ENCODE data around the gene MACROH2A1. TPM values are rescaled to one million over a fixed set of nuclear protein-coding genes. Genes with fewer than 3 reads are reported as not detected.
A peak's percentile ranks its signal among the peaks of the same experiment; 100 is the strongest.

MACROH2A1 gene
- polyA plus RNA-seq, 2 of the 4 experiments (the other 2 are of a cell fraction), result 158 to 172 TPM

- no peak for ATAC-seq
- ChIA-PET POLR2A (no interaction called here), CTCF (interaction anchor here (1.1 to 1.4 kb wide), 2 partner anchors 12 to 44 kb away, joined by 3 to 4 read pairs; no protein-coding TSS in a partner anchor)
- FAIRE-seq, result no peak
- TF ChIP-seq, protein P1, sequence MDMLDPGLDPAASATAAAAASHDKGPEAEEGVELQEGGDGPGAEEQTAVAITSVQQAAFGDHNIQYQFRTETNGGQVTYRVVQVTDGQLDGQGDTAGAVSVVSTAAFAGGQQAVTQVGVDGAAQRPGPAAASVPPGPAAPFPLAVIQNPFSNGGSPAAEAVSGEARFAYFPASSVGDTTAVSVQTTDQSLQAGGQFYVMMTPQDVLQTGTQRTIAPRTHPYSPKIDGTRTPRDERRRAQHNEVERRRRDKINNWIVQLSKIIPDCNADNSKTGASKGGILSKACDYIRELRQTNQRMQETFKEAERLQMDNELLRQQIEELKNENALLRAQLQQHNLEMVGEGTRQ (IDR thresholded peaks at IDR 0.05), result no peak
- TF ChIP-seq ZFP36 (IDR thresholded peaks at IDR 0.05; ENCODE audit: borderline replicate concordance, partially characterized antibody) (no peak), KDM5A (IDR thresholded peaks at IDR 0.05) (no peak), CHD4 (IDR thresholded peaks at IDR 0.05; ENCODE audit: borderline replicate concordance) (no peak), FOSL2 (IDR thresholded peaks at IDR 0.05) (no peak), FOSL2 (CRISPR knock-in tag; IDR thresholded peaks at IDR 0.05) (no peak), TFCP2L1 (CRISPR knock-in tag; IDR thresholded peaks at IDR 0.05) (no peak), RAD21 (conservative IDR thresholded peaks at IDR 0.05 in 1 of 2, IDR thresholded peaks at IDR 0.05 in 1 of 2) (no peak), JUN (IDR thresholded peaks at IDR 0.05) (no peak), ZSCAN20 (CRISPR knock-in tag; IDR thresholded peaks at IDR 0.05) (no peak), RCOR1 (IDR thresholded peaks at IDR 0.05; ENCODE audit: low read depth, low read length) (no peak), GATA3 (IDR thresholded peaks at IDR 0.05; ENCODE audit: borderline replicate concordance) (no peak), CEBPB (IDR thresholded peaks at IDR 0.05) (no peak), BCL3 (IDR thresholded peaks at IDR 0.05) (no peak), TP53 (CRISPR knock-in tag; IDR thresholded peaks at IDR 0.05) (no peak), FOSB (CRISPR knock-in tag; IDR thresholded peaks at IDR 0.05) (no peak), SREBF2 (IDR thresholded peaks at IDR 0.05) (no peak), MAZ (IDR thresholded peaks at IDR 0.05; ENCODE audit: borderline replicate concordance, low read depth, low read length) (no peak), RNF2 (IDR thresholded peaks at IDR 0.05; ENCODE audit: borderline replicate concordance, low read depth) (no peak)
- TF ChIP-seq, protein P2, sequence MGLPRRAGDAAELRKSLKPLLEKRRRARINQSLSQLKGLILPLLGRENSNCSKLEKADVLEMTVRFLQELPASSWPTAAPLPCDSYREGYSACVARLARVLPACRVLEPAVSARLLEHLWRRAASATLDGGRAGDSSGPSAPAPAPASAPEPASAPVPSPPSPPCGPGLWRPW (IDR thresholded peaks at IDR 0.05), result no peak
- TF ChIP-seq, protein P3, sequence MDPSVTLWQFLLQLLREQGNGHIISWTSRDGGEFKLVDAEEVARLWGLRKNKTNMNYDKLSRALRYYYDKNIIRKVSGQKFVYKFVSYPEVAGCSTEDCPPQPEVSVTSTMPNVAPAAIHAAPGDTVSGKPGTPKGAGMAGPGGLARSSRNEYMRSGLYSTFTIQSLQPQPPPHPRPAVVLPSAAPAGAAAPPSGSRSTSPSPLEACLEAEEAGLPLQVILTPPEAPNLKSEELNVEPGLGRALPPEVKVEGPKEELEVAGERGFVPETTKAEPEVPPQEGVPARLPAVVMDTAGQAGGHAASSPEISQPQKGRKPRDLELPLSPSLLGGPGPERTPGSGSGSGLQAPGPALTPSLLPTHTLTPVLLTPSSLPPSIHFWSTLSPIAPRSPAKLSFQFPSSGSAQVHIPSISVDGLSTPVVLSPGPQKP (IDR thresholded peaks at IDR 0.05; ENCODE audit: low read depth, low read length), result no peak
- Histone ChIP-seq H3K9me3 (no peaks in the 10 kb centered on the region), H3K4me2 (no peak overlapping the region), H3K27ac (no peak overlapping the region), H3K4me1 (peaks cover 23% of the 10 kb centered on the region), H3K4me3 (no peak overlapping the region)
- DNase-seq (ENCODE audit: low read depth in 1 of 2, low spot score in 1 of 2), result no peak
- WGBS (ENCODE audit: missing lambda C conversion rate), result 97% methylated on average over 3 of the region's 3 CpGs
These were observed 16.8 kb downstream of the MACROH2A1 start for GRCh38 chr5:135382106-135382790.

- FAIRE-seq, result no peak
These were observed 19.9 kb downstream of the MACROH2A1 start for GRCh38 chr5:135379046-135379654.

More at GRCh38 chr5:135379046-135379654, 19.9 kb downstream of the MACROH2A1 start:
- ChIA-PET POLR2A (no interaction called here), CTCF (interaction anchor here (0.6 kb wide), 1 partner anchor 1327 kb away, joined by 3 read pairs; no protein-coding TSS in a partner anchor)
- ATAC-seq (peak in 1 of 2 experiments; percentile 52; a peak in 3 of 6 replicates), DNase-seq (ENCODE audit: low read depth in 1 of 2, low spot score in 1 of 2) (peak in 1 of 2 experiments; percentile 23)
- Histone ChIP-seq H3K4me1 (peaks cover 12% of the 10 kb centered on the region), H3K27ac (no peak overlapping the region; a peak in 1 of 6 replicates), H3K4me3 (no peak overlapping the region), H3K9me3 (no peaks in the 10 kb centered on the region), H3K4me2 (peak overlapping the region; percentile 33; the same call in 2 of the 3 replicates)
- WGBS (ENCODE audit: missing lambda C conversion rate), result 79% methylated on average over 7 of the region's 7 CpGs
- TF ChIP-seq JUN (IDR thresholded peaks at IDR 0.05) (no peak), PHF8 (IDR thresholded peaks at IDR 0.05; ENCODE audit: borderline replicate concordance, low read depth) (no peak), HMGXB4 (CRISPR knock-in tag; IDR thresholded peaks at IDR 0.05; ENCODE audit: borderline replicate concordance) (no peak), HOXB5 (CRISPR knock-in tag; IDR thresholded peaks at IDR 0.05) (0 out of 2 replicates have a peak, but pooled peaks have one; percentile 37)
- TF ChIP-seq, protein P4, sequence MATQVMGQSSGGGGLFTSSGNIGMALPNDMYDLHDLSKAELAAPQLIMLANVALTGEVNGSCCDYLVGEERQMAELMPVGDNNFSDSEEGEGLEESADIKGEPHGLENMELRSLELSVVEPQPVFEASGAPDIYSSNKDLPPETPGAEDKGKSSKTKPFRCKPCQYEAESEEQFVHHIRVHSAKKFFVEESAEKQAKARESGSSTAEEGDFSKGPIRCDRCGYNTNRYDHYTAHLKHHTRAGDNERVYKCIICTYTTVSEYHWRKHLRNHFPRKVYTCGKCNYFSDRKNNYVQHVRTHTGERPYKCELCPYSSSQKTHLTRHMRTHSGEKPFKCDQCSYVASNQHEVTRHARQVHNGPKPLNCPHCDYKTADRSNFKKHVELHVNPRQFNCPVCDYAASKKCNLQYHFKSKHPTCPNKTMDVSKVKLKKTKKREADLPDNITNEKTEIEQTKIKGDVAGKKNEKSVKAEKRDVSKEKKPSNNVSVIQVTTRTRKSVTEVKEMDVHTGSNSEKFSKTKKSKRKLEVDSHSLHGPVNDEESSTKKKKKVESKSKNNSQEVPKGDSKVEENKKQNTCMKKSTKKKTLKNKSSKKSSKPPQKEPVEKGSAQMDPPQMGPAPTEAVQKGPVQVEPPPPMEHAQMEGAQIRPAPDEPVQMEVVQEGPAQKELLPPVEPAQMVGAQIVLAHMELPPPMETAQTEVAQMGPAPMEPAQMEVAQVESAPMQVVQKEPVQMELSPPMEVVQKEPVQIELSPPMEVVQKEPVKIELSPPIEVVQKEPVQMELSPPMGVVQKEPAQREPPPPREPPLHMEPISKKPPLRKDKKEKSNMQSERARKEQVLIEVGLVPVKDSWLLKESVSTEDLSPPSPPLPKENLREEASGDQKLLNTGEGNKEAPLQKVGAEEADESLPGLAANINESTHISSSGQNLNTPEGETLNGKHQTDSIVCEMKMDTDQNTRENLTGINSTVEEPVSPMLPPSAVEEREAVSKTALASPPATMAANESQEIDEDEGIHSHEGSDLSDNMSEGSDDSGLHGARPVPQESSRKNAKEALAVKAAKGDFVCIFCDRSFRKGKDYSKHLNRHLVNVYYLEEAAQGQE (IDR thresholded peaks at IDR 0.05), result no peak
